ENCODE measurements around the gene OCIAD1. TPM values are rescaled to one million over a fixed set of nuclear protein-coding genes. Genes with fewer than 3 reads are reported as not detected.
A peak's percentile ranks its signal among the peaks of the same experiment; 100 is the strongest.

Gene OCIAD1
- total RNA-seq, 1 donor from 2014 or later = 148 TPM

- no peaks in the 10 kb centered on the region for H3K9me3 Mint-ChIP-seq
- peak overlapping the region; percentile 64 for H3K27ac Mint-ChIP-seq
- TF ChIP-seq CTCF (conservative IDR thresholded peaks at IDR 0.05) = peak; percentile 25
- H3K4me3 Mint-ChIP-seq = peak overlapping the region; percentile 84
- H3K36me3 Mint-ChIP-seq = peaks cover 12% of the 10 kb centered on the region
- H3K27me3 Mint-ChIP-seq = no peaks in the 10 kb centered on the region
- peaks cover 15% of the 10 kb centered on the region for H3K4me1 Mint-ChIP-seq (ENCODE audit: unreplicated experiment)
- no peak for DNase-seq (ENCODE audit: extremely low spot score, unreplicated experiment)
These were observed 74.6 kb downstream of the OCIAD1 start for GRCh38 chr4:48905363-48906015.

- Mint-ChIP-seq H3K4me3 (peak within 1 kb of the TSS; percentile 94), H3K4me1 (ENCODE audit: unreplicated experiment) (peaks cover 15% of the 10 kb centered on the region), H3K9me3 (no peaks in the 10 kb centered on the region), H3K27me3 (no peaks in the 10 kb centered on the region), H3K36me3 (peaks cover 7% of the 10 kb centered on the region), H3K27ac (peak within 1 kb of the TSS; percentile 93)
- TF ChIP-seq CTCF (conservative IDR thresholded peaks at IDR 0.05) = no peak
- DNase-seq (ENCODE audit: extremely low spot score, unreplicated experiment) = peak; percentile 70
These were observed 75.6 kb downstream of the OCIAD1 start, which contains the start of gene OCIAD2 for GRCh38 chr4:48906206-48907173. TSS of gene OCIAD2 (minus strand) at chr4:48906774. CDS start at chr4:48904549, 2,225 bp downstream.

- H3K27ac Mint-ChIP-seq = no peak overlapping the region
- H3K36me3 Mint-ChIP-seq = peaks cover 2% of the 10 kb centered on the region
- H3K4me1 Mint-ChIP-seq (ENCODE audit: unreplicated experiment) = peaks cover 15% of the 10 kb centered on the region
- H3K9me3 Mint-ChIP-seq = no peaks in the 10 kb centered on the region
- peaks cover 3% of the 10 kb centered on the region for H3K27me3 Mint-ChIP-seq
- TF ChIP-seq CTCF (conservative IDR thresholded peaks at IDR 0.05) = no peak
- DNase-seq (ENCODE audit: extremely low spot score, unreplicated experiment) = no peak
- peak overlapping the region; percentile 51 for H3K4me3 Mint-ChIP-seq
These were observed 77.0 kb downstream of the OCIAD1 start for GRCh38 chr4:48907706-48908477.

- Mint-ChIP-seq H3K4me1 (ENCODE audit: unreplicated experiment) (peaks cover 15% of the 10 kb centered on the region), H3K9me3 (no peaks in the 10 kb centered on the region), H3K27me3 (peaks cover 3% of the 10 kb centered on the region), H3K27ac (no peak overlapping the region), H3K36me3 (no peaks in the 10 kb centered on the region), H3K4me3 (peak overlapping the region; percentile 51)
- no peak for TF ChIP-seq CTCF (conservative IDR thresholded peaks at IDR 0.05)
- no peak for DNase-seq (ENCODE audit: extremely low spot score, unreplicated experiment)
These were observed 77.8 kb downstream of the OCIAD1 start for GRCh38 chr4:48908687-48909086.

GRCh38 chr4:48909697-48910096, 78.8 kb downstream of the OCIAD1 start:
- Mint-ChIP-seq H3K4me3 (no peak overlapping the region), H3K27ac (no peak overlapping the region), H3K36me3 (no peaks in the 10 kb centered on the region), H3K4me1 (ENCODE audit: unreplicated experiment) (peaks cover 13% of the 10 kb centered on the region), H3K27me3 (peaks cover 3% of the 10 kb centered on the region), H3K9me3 (no peaks in the 10 kb centered on the region)
- no peak for DNase-seq (ENCODE audit: extremely low spot score, unreplicated experiment)
- no peak for TF ChIP-seq CTCF (conservative IDR thresholded peaks at IDR 0.05)
